NCI-H1048 (cell line): ENCODE data around the gene ELF1.
"Not testable (repeated sequence)": the region's sequence is repeated elsewhere in the genome, so short reads cannot be mapped to it uniquely, and the experiment has no call there.

ENCODE experiments used
- DNase-seq: peaks from one replicate; lab custom pipeline; 2025; lab: John Stamatoyannopoulos, UW

The ELF1 gene

DNA sequence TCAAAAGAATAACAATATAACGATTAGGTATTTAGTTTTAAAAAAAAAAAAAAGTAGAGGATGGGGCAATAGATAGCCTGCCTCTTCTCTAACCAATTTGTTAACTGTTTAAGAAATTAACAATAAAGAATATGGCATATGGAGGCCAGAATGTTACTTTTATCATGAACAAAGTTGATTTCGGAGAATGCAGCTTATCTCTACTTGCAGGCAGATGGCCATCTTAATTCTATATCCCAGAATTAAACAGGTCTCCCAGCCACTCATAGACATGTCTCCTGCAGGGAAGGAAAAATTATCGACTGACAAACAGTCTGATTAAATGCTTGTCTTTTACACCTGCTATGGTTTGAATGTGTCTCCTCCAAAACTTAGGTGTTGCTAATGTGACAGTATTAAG lies 133.1 kb downstream of the ELF1 start:
- DNase-seq, result no peak

DNA sequence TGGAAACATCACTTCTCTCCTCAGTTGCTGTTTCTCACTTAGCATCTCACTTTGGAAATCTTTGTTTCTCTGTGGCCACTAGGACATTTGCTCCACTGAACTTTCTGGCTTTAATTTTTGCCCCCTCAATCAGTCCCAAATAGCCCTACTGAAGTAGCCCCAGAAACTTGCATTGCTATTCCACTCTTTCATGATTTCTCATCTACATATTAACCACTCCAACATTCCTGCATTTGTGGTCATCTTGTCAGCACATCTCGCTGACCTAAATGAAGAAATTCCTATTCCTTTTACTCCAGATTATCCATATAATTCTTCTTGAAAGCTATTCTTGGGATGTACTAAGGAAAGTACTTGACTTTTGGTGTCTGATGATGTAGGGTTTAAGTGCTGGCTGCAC lies 134.9 kb downstream of the ELF1 start:
- DNase-seq, result not testable (repeated sequence)
